ENCODE results near the gene SH3D19.

DNA sequence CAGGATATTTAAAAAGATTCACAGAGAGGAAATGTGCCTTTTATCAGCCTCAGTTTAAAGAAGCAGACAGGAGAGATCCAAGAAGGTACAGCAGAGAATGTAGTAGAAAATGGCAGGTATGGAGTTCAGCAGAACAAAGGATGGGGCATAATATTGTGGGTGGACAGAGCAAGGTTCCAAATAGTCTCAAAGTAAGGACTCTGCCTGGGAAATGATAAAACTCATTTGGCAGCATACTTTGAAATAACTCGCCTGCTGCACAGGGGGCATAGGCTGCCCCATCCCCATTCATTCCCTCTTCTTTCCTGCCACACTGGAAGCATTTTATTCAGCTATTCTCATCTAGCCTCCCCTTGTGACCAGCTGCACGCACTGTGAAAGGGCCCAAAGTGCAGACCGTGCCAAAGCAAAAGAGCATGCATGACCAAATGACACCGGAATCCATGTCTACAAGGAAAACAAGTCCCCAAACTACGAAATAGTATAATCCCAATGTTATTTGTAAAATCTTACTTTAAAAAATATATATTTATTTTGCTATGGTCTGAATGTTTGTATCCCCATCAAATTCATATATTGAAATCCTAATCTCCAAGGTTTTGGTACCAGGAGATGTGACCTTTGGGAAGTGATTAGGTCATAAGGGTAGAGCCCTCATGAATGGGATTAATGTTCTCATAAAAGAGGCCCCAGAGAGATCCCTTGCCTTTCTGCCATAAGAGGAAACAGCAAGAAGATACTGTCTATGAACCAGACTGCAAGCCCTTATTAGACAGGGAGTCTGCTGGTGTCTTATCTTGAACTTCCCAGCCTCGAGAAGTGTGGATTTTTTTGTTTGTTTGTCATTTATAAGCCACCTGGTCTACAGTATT is 125.8 kb downstream of the SH3D19 start:
- TF ChIP-seq, protein P1, sequence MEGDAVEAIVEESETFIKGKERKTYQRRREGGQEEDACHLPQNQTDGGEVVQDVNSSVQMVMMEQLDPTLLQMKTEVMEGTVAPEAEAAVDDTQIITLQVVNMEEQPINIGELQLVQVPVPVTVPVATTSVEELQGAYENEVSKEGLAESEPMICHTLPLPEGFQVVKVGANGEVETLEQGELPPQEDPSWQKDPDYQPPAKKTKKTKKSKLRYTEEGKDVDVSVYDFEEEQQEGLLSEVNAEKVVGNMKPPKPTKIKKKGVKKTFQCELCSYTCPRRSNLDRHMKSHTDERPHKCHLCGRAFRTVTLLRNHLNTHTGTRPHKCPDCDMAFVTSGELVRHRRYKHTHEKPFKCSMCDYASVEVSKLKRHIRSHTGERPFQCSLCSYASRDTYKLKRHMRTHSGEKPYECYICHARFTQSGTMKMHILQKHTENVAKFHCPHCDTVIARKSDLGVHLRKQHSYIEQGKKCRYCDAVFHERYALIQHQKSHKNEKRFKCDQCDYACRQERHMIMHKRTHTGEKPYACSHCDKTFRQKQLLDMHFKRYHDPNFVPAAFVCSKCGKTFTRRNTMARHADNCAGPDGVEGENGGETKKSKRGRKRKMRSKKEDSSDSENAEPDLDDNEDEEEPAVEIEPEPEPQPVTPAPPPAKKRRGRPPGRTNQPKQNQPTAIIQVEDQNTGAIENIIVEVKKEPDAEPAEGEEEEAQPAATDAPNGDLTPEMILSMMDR (IDR thresholded peaks at IDR 0.05; ENCODE audit: poor library complexity): no peak
- TF ChIP-seq EZH2phosphoT487 (IDR thresholded peaks at IDR 0.05; ENCODE audit: low read depth, severe bottlenecking, unreplicated experiment) (no peak), EZH2 (IDR thresholded peaks at IDR 0.05; ENCODE audit: borderline replicate concordance) (no peak)

Data from hepatocyte (in vitro differentiated cells).